GM18519 (cell line): Measurements from ENCODE around the gene YBX2.

Source experiments
- ATAC-seq: cut with Tn5 transposase; IDR thresholded peaks from one replicate; pipeline ENCODE4 v1.9.1; 2021; ENCODE audit warnings: mild to moderate bottlenecking, moderate library complexity; ENCODE audit not compliant: unreplicated experiment, low FRiP score

The YBX2 gene

DNA sequence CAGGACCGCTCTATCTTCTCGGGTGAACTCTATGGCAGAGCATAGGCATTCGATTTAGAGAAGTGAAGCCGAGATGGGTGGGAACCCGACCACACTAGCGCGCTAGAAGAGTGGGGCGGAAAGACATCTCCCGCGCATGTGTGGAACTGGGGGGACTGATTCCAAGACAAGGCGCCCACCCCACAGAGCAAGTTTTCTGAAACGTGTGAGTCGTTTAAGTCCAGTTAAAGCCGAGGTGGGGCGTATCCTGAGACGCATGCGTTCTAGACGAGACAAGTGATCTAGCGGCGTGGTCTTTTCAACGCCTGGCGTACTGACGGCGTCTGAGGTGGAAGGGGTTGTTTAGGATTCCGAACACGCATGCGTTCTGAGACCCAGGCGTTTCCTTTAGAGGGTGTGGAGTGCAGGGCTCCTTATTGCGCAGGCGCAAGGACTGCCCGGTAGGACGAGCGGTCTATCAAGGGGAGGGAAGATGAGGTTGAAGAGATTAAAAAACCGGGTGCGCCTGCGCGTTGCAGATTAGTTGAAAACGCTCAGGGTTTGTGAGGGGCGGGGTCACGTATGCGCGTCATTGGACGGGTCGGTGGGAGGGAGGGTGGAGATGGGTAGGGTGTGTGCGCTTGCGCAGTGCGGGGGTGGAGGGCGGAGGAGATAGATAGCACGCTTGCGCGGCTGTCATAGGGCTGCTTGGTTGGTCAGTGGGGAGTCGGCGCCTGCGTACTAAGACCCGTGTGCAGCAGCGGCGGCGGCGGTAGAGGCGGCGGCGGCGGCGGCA, 12.7 kb upstream of the YBX2 start, which contains the start of gene EIF5A:
Gene EIF5A (plus strand): TSS at position 718 of the 775 bp plus-strand sequence. CDS start 2,008 bp downstream, outside the sequence.
- peak; percentile 53 for ATAC-seq

DNA sequence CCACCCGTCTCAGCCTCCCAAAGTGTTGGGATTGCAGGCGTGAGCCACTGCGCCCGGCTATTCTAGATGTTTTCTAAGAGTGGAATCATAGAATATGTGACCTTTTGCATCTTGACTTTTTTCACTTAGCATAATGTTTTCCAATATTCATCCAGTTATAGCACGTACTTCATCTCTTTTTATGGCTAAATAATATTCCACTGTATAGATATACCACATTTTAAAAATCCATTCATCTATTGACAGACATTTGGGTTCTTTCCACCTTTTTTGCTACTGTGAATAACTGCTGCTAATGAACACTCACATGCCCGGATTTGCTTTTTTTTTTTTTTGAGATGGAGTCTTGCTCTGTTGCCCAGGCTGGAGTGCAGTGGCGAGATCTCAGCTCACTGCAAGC, 9.7 kb upstream of the YBX2 start:
- ATAC-seq: no peak

DNA sequence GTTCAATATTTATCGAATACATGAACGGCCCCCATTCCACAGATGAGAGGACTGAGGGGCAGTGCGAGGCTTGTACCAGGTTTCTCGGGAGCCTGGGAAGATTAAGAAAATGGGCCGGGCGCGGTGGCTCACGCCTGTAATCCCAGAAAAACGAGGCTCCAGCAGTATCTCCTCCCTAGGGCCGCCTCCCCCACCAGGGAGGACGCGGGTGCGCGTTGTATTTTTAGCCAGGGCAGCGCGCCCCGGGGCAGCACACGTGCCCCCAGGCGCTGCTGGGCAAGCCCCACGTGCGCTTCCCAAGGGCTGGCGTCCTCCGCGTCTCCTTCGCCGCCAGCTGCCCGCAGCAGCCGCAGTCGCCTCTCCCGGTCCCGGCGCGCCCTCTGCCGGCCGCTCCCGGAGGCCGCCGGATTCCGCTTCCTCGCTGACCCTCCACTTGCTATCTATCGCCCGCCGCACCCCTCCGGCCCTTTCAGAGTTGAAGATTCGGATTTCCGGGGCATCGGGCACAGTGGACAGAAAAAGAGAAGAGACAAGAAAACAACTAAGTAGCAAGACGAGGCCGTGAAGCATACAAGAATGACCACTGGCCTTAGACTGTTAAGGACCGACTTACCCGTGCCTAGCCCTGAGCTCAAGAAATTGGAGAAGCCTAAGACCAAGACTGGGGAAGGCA, 1.9 kb upstream of the YBX2 start:
- ATAC-seq: no peak

DNA sequence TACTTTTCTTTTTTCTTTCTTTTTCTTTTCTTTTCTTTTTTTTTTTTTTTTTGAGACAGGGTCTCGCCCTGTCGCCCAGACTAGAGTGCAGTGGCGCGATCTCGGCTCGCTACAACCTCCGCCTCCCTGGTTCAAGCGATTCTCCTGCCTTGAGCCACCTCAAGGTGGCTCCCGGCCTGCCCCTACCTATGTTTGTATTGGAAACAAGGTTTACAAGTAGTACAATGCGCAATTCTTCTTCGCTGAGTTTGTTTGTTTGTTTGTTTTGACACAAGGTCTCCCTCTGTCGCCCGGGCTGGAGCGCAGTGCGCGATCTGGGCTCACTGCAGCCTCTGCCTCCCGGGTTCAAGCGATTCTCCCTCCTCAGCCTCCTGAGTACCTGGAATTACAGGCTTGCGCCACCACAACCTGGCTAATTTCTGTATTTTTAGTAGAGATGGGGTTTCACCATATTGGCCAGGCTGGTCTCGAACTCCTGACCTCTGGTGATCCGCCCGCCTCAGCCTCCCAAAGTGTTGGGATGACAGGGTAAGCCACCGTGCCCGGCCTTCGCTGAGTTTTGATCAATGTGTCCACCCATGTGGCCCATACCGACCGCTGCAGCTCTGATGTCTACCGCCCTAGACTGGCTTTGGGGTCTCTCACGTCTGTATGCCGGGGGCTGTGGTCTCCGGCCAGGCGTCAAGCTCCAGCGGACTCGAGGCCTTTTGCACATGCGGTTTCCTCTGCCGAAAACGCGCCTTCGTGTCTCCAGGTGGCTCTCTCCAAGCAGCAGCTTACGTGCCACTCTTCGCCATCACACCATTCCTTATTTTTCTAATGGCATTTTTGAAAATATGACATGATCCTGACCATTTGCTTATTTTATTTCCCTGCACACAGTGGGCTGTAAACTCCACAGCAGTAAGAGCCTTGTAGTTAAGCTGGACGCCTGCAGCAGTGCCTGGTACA, 1.1 kb upstream of the YBX2 start:
- ATAC-seq: no peak

DNA sequence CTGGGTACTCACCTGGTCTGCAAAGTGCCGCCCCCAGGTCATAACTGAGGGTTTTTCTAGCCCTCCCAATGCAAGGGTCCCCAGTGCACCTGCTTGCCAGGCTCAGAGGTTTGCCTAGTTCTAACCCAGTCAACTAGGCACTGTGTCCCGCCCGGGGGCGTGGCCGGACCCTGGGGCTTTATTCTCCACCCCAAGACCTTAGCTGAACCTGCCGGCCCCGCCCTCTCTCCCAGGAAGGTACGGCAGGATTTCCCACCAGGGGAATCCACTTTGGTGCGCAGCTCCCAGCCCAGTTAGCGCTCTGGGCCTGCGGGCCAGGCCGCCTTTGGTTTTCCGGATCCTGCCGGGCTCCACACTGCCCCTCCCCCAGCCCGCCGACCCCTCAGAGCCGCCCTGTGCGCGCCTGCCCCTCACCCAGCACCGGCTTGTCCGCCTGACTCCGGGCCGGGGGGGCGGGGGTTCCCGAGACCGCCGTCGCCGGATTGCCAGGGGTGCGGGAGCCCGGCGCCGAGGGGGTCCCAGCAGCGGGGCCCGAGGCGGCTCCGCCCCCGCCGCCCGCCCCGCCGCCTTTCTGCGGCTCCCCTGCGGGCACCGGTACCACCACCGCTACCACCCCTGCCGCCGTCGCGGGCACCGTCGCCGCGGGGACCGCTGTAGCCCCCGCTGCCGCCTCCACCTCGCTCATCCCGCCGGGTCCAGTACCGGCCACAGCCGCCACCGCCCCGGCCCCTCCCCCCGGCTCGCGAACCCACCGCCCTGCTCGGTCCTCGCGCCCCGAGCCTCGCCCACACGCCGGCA, 424 bp downstream of the YBX2 start:
- no peak for ATAC-seq

DNA sequence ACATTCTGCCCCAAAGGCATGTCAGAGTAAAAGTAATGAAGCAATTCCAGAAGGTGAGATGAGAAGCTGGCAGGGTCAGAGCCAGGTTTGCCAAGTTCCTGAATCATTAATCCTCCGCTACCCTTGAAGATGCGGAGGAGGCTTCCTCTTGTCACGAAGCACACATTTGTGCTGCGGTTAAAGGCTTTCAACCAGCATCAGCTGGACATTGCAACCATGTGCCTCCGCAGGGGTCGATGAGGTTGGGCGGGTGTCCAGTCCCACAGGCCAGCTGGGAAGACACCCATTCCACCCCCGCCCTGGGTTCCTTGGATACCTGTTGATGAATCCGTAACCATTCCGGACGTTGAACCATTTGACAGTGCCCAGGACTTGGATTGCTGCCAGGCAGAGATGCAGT, 1.3 kb downstream of the YBX2 start:
- no peak for ATAC-seq

DNA sequence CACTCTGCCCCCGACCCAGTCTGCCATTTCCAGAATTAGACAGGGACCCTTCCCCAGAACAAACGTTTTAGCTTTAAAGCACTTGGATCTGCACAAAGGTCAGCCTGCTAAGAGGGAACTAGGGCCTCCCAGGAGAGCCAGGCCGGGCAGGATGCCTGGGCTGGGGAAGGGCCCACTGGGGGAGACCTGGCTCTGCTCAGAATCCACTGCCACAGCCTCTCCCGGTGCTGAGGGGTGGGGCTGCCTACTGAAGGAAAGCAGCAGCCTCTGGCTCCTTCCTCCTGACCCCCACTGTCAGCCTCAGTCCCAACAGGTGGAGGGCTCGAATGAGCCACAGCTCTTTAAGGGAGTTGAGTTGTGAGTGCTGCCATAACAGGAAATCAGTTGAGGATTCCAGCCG, 1.7 kb downstream of the YBX2 start:
- ATAC-seq: no peak

DNA sequence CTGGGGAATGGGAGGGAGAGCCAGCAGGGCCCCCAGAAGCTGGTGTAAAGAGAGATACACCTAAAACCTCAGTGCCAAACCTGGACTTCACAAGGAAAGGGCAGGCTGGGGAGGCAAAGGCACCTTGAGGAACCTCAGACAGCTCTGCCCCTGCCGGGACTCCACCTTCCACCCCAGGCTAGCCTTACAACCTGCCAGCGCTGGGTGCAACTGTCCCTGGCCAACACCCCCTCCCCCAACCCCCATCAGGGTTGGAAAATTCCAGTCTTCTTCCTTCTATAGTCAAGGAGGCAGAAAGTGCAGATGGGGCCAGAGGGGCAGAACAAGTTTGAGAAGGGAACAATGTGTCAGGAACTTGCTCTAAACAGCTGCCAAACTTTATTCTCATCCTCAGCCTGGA, 2.2 kb downstream of the YBX2 start:
- ATAC-seq: no peak

DNA sequence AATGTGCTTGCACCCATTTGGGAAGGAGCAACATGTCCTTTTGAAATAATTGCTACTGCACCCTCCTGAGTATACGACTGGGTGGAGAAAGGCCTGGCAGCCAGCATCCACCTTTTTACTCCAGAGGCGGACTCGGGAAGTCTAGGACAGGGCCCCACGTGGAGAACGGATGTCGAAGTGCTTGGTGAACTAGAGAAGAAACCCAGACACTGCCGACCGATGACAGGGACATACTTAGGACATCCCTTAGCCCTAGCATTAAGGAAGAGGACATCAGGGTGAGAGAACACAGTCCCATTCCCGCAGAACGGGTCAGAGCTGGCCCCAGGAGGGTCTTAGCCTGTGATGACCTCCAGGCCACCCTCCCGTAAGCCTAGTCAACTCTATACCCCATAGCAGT, 3.8 kb downstream of the YBX2 start:
- ATAC-seq: no peak

DNA sequence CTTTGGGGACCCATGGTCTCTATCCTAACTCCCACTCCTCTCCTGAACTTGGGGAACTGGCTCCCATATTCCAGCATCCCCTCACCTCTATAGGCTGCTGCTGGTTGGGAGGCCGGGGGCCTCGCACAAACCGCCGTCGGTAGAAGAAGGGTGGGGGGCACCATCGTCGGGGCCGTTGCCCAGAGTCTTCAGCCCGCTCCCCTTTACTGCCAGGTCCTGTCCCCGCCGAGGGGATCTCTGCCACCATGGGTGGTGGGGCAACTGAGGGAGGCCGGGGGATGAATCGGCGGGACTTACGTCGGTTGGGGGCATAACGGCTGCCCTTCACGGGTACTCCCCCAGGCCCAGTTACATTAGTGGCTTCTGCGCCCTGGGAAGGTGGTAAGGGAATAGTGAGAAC, 4.3 kb downstream of the YBX2 start:
- ATAC-seq: no peak

DNA sequence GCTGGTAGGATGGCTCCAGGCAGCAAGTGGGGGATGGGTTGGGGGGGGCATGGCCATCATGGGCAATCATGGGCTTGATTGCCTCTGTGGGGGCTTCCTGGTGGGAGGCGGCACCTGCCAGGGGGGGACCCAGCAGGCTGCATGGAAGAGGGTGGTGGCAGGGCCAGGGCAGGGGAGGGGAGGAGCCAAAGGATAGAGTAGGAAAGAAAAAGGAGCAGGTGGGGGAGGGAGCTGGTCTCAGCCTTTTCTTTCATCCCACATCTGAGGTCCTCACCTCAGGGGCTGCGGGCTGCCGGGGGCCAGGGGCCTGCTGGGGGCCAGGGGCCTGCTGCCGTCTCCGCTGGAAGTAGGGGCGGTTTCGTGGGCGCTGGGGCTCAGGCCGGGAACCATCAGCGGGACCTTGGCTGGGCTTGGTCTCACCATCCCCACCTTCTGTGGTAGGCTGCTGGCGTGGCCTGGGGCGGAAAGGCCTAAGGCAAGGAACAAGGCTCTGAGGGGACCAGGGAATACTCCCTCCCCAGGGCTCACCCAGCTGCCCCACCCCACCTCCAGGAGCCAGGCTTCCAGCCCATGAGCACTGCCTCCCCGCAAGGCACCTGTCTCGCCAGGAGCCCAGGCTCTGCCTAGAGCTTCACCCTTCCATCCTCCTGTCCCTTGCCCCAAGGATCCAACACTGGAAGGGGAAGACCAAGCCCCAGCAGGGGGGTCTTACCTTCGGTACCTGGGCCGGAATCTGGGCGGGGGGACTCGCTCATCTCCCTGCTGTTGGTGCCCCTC, 5.0 kb downstream of the YBX2 start:
- no peak for ATAC-seq

DNA sequence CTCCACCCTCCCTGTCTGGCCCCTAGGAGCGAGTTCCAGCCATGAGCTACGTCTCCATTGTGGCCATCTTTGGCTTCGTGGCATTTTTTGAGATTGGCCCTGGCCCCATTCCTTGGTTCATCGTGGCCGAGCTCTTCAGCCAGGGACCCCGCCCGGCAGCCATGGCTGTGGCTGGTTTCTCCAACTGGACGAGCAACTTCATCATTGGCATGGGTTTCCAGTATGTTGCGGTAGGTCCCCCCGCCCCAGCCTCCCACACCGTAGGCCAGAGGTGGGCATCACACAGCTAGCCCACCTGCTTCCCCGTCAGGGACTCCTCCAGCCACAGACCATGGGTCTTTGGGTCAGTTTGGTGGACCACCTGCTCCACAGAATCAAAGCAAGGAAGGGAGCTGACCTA, 8.8 kb downstream of the YBX2 start:
- ATAC-seq: no peak

DNA sequence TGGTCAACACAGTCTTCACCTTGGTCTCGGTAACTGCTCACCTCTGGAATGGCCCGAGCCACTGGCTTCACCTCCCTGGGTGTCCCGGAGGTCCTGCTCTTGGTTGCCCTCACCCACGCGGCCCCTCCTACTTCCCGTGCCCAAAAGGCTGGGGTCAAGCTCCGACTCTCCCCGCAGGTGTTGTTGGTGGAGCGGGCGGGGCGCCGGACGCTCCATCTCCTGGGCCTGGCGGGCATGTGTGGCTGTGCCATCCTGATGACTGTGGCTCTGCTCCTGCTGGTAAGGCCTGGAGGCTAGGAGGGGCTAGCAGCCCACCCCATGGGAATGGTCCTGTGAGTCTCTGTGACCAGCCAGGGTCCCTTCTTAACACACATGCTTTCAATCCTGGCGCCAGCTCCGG, 9.5 kb downstream of the YBX2 start:
- no peak for ATAC-seq

DNA sequence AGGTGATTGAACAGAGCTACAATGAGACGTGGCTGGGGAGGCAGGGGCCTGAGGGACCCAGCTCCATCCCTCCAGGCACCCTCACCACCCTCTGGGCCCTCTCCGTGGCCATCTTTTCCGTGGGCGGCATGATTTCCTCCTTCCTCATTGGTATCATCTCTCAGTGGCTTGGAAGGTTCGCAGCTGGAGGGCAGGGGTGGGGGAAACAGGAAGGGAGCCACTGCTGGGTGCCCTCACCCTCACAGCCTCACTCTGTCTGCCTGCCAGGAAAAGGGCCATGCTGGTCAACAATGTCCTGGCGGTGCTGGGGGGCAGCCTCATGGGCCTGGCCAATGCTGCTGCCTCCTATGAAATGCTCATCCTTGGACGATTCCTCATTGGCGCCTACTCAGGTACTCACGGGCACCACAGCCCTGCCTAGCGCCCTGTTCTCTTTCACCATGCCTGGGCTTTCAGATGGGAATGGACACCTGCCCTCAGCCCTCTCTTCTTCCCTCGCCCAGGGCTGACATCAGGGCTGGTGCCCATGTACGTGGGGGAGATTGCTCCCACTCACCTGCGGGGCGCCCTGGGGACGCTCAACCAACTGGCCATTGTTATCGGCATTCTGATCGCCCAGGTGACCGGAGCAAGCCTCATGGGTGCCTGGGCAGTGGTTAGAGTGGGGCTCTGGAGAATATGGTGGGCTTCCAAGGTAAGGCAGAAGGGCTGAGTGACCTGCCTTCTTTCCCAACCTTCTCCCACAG, 10.8 kb downstream of the YBX2 start:
- no peak for ATAC-seq

DNA sequence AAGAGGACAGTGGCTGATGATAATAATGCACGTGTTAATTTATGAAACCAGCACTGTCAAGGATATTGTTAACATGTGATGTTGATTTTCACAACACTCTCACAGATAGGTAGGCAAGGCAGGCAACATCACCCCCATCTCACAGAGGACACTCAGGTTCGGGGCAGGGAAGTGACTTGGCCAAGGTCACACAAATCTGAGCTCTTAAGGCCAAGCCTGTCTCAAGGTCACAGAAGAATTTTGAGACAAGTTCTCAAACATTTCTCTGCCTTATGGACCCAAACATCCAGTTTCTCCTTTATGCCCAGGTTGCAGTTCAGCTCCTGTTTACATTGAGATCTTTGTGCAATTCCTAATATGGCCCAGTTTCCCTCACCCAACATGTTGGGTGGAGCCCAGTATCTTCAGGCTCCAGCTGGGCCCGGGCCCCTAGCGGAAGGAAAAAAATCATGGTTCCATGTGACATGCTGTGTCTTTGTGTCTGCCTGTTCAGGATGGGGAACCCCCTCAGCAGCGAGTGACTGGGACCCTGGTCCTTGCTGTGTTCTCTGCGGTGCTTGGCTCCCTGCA, 11.6 kb downstream of the YBX2 start:
- ATAC-seq: no peak

DNA sequence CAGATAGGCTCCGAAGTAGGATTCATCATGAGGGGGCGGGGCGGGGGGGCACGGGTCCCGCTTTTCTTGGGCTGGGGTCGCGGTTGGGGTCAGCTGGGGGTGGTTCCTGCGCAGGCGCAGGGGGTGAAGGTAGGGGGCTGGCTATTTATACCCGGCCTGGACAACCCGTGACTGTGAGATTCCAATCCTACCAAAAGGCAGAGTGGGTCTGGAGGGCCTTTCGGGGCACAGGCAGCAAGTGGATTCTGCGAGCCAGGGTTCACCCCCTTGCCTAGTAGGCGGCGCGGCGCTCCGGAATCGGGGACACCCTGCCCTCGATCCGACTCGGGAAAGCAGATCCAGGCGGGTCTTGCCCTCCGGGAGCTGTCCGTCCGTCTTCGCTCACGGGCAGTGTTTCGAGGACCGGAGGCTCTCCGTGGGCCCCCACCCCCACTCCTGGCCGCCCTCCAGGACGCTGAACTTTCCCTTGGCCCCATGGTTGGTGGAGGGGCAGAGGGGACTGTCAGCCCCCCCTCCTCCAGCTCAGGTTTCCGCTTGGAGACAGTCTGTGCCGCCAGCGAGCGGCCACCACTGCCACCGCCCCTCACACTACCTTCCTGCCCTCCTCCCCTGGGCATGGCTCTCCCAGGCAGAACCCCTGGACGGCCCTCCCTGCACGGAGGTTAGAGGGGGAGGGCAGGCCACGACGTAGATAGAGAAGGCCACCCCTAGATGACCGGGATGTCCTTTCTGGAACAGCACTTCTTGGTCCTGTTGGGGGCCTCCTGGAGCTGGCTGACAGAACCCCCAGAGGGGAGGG, 12.3 kb downstream of the YBX2 start:
- ATAC-seq: no peak

DNA sequence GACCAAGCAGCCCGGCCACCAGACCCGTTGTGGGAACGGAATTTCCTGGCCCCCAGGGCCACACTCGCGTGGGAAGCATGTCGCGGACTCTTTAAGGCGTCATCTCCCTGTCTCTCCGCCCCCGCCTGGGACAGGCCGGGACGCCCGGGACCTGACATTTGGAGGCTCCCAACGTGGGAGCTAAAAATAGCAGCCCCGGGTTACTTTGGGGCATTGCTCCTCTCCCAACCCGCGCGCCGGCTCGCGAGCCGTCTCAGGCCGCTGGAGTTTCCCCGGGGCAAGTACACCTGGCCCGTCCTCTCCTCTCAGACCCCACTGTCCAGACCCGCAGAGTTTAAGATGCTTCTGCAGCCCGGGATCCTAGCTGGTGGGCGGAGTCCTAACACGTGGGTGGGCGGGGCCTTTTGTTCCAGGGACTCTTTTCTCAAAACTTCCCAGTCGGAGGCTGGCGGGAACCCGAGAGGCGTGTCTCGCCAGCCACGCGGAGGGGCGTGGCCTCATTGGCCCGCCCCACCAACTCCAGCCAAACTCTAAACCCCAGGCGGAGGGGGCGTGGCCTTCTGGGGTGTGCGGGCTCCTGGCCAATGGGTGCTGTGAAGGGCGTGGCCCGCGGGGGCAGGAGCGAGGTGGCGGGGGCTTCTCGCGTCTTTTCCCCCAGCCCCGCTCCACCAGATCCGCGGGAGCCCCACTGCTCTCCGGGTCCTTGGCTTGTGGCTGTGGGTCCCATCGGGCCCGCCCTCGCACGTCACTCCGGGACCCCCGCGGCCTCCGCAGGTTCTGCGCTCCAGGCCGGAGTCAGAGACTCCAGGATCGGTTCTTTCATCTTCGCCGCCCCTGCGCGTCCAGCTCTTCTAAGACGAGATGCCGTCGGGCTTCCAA, 13.1 kb downstream of the YBX2 start, which contains the start of gene SLC2A4:
Gene SLC2A4 (plus strand): TSS at position 645 of the 879 bp plus-strand sequence. CDS start 217 bp downstream, at position 862.
- ATAC-seq: no peak
